AG20443 (cell line): ENCODE results near the gene CALML4.
"Not testable (repeated sequence)": the region's sequence is repeated elsewhere in the genome, so short reads cannot be mapped to it uniquely, and the experiment has no call there.

Source experiments
- DNase-seq: peaks from one replicate; pipeline ENCODE4 v3.0.0; 2012; ENCODE audit warnings: low spot score, mixed read lengths

CALML4 gene

GRCh38 chr15:68208136-68208535 lies 3.0 kb upstream of the CALML4 start:
- no peak for DNase-seq

GRCh38 chr15:68207176-68207935 lies 2.2 kb upstream of the CALML4 start:
- no peak for DNase-seq

- no peak for DNase-seq
Measured at GRCh38 chr15:68206711-68207151, 1.6 kb upstream of the CALML4 start.

- DNase-seq: no peak
Measured at GRCh38 chr15:68205954-68206539, 915 bp upstream of the CALML4 start.

GRCh38 chr15:68205558-68205944 lies 419 bp upstream of the CALML4 start:
- DNase-seq: no peak

GRCh38 chr15:68204361-68204760 lies 771 bp downstream of the CALML4 start:
- no peak for DNase-seq

GRCh38 chr15:68203956-68204355 lies 1.2 kb downstream of the CALML4 start:
- DNase-seq: no peak

- DNase-seq: no peak
Measured at GRCh38 chr15:68203486-68203885, 1.6 kb downstream of the CALML4 start.

- DNase-seq: not testable (repeated sequence)
Measured at GRCh38 chr15:68202994-68203393, 2.1 kb downstream of the CALML4 start.

- no peak for DNase-seq
Measured at GRCh38 chr15:68201879-68202261, 3.3 kb downstream of the CALML4 start.

GRCh38 chr15:68201153-68201878 lies 3.8 kb downstream of the CALML4 start:
- DNase-seq: no peak

GRCh38 chr15:68200016-68200861 lies 4.9 kb downstream of the CALML4 start:
- DNase-seq: no peak

- no peak for DNase-seq
Measured at GRCh38 chr15:68199340-68199739, 5.8 kb downstream of the CALML4 start.

GRCh38 chr15:68197661-68198437 lies 7.3 kb downstream of the CALML4 start:
- DNase-seq: no peak

- no peak for DNase-seq
Measured at GRCh38 chr15:68197170-68197492, 8.0 kb downstream of the CALML4 start.

GRCh38 chr15:68196445-68197169 lies 8.5 kb downstream of the CALML4 start:
- no peak for DNase-seq

- no peak for DNase-seq
Measured at GRCh38 chr15:68195336-68196112, 9.6 kb downstream of the CALML4 start.

- DNase-seq: no peak
Measured at GRCh38 chr15:68192804-68193486, 12.2 kb downstream of the CALML4 start.

- no peak for DNase-seq
Measured at GRCh38 chr15:68192117-68192516, 13.0 kb downstream of the CALML4 start.
